22Rv1 (cell line): ENCODE measurements around the gene RITA1.

Experiments
- ZFX ChIP-seq: fragments of 450-650 bp; IDR thresholded peaks from 2 replicates; pipeline ENCODE4 v1.6.1; 2017; ENCODE audit warnings: antibody characterized with exemption, borderline replicate concordance
- TF ChIP-seq, protein P1 (sequence below): fragments of 450-650 bp; IDR thresholded peaks from 2 replicates; pipeline ENCODE4 v1.5.1; 2017; ENCODE audit warnings: mild to moderate bottlenecking

DNA sequence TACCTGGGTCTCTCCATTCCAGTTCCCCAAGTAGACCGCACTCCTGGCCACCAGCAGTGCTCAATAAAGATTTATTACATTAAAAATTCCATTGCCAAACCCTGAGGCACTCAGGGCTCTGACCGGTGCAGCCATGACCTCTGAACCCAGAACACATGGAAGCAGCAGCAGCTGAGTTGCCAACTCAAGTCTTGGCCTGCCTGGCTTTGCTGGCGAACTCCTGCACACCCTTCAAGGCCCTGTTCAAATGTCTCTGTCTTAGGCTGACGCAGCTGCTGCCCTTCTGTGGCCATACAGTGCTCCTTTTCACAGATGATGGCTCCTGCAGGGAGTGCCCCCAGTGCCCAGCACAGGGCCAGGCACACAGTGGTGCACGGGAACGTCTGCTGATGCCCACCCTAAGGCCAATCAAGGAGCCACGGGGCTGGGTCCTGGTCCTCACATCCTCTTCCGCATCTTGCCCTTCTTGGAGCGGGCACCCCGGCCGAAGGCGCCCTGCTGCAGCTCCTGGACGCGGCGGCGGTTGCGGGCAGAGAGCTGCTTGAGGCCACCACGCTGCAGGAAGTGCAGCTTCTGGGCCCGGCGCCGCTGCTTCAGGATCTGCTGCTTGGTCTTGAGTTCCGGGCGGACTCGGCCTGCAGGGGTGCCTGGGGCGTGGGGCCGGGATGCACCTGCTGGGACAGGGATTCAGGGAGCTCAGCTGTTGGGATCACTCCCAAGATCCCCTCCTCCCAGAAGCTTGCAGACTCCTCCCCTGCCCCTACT is 26.9 kb upstream of the RITA1 start:
- TF ChIP-seq, protein P1, sequence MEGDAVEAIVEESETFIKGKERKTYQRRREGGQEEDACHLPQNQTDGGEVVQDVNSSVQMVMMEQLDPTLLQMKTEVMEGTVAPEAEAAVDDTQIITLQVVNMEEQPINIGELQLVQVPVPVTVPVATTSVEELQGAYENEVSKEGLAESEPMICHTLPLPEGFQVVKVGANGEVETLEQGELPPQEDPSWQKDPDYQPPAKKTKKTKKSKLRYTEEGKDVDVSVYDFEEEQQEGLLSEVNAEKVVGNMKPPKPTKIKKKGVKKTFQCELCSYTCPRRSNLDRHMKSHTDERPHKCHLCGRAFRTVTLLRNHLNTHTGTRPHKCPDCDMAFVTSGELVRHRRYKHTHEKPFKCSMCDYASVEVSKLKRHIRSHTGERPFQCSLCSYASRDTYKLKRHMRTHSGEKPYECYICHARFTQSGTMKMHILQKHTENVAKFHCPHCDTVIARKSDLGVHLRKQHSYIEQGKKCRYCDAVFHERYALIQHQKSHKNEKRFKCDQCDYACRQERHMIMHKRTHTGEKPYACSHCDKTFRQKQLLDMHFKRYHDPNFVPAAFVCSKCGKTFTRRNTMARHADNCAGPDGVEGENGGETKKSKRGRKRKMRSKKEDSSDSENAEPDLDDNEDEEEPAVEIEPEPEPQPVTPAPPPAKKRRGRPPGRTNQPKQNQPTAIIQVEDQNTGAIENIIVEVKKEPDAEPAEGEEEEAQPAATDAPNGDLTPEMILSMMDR, result no peak
- no peak for TF ChIP-seq ZFX
